Mucosa of descending colon (tissue), 3 donors: Measurements from ENCODE around the gene COQ9. TPM values are rescaled to one million over a fixed set of nuclear protein-coding genes. Genes with fewer than 3 reads are reported as not detected.

Source experiments
- ATAC-seq: fragments of 200-7000 bp; cut with Tn5 transposase; one replicate; pipeline ENCODE4 v1.9.1; 2020; ENCODE audit warnings: mild to moderate bottlenecking, moderate library complexity
- DNase-seq, 3 donors: peaks; one replicate each; pipeline ENCODE4 v3.0.0-alpha.2; 2020
- H3K36me3 ChIP-seq: fragments of 200-600 bp; one replicate; pipeline ENCODE4 v1.8.0; 2021; ENCODE audit warnings: low read depth, mild to moderate bottlenecking
- H3K4me1 ChIP-seq: fragments of 200-600 bp; one replicate; pipeline ENCODE4 v1.8.0; 2021; ENCODE audit warnings: low read depth, mild to moderate bottlenecking
- H3K4me3 ChIP-seq: fragments of 200-600 bp; one replicate; pipeline ENCODE4 v1.8.0; 2021; ENCODE audit warnings: mild to moderate bottlenecking
- H3K9me3 ChIP-seq: fragments of 200-600 bp; one replicate; pipeline ENCODE4 v1.8.0; 2021; ENCODE audit warnings: mild to moderate bottlenecking
- intact Hi-C, 2 donors: fragments of 100-400 bp; cut with DNase I in 1 of 2; cut with micrococcal nuclease in 1 of 2; formaldehyde crosslinking; loops; one replicate each; pipeline versions ENCODE4 v1.11.0 to v1.11.1; 2022; cut with DNase I, micrococcal nuclease
- total RNA-seq, 3 donors: library from RNA; stranded (reverse); fragmentation: NEBNext Ultra II Directional in 2 of 3; extraction: Animal tissue kit (Norgen Biotek cat#: 25700) in 2 of 3; gene quantifications; one replicate each; pipeline versions ENCODE4 v1.2.1 to v1.2.4, GENCODE V29; 2021 to 2023
- TF ChIP-seq, protein P1 (sequence below): fragments of 200-600 bp; IDR thresholded peaks from one replicate; pipeline ENCODE4 v1.8.0; 2022; ENCODE audit warnings: antibody characterized with exemption, mild to moderate bottlenecking
- donor health status: DM: no; HTN: no; CAD: no; lungs with moderate emphysema.
- donor health status: DM: no; HTN: no; CAD: no.
- donor health status: DM: no; HTN: yes; CAD: no.

Gene COQ9
- total RNA-seq, 3 donors from 2014 or later: 98.0 to 147 (median 109) TPM

DNA sequence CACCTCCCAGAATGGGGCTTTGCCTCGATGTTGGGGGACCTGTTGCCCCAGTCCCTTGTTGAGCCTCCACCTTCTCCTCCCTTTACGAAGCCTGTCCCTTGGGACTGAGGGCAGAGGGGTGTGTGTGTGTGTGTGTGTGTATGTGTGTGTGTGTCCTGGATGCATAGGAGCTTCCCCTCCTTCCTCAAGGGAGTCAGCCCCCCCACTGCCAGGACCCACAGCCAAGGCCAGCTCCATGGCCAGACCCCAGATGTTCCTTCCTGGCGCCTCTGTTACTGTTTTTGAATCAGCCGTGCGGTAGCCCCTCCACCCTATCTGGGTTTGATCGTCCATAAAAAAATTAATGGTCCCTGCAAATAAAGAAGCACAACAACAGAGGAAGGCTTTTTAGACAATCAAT, 56.7 kb downstream of the COQ9 start:
- Histone ChIP-seq H3K9me3 (no peaks in the 10 kb centered on the region), H3K4me3 (no peak overlapping the region), H3K4me1 (no peaks in the 10 kb centered on the region), H3K36me3 (no peaks in the 10 kb centered on the region)
- ATAC-seq (no peak), DNase-seq (no peak)
- TF ChIP-seq, protein P1, sequence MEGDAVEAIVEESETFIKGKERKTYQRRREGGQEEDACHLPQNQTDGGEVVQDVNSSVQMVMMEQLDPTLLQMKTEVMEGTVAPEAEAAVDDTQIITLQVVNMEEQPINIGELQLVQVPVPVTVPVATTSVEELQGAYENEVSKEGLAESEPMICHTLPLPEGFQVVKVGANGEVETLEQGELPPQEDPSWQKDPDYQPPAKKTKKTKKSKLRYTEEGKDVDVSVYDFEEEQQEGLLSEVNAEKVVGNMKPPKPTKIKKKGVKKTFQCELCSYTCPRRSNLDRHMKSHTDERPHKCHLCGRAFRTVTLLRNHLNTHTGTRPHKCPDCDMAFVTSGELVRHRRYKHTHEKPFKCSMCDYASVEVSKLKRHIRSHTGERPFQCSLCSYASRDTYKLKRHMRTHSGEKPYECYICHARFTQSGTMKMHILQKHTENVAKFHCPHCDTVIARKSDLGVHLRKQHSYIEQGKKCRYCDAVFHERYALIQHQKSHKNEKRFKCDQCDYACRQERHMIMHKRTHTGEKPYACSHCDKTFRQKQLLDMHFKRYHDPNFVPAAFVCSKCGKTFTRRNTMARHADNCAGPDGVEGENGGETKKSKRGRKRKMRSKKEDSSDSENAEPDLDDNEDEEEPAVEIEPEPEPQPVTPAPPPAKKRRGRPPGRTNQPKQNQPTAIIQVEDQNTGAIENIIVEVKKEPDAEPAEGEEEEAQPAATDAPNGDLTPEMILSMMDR: no peak
- intact Hi-C loops: no loop called here

DNA sequence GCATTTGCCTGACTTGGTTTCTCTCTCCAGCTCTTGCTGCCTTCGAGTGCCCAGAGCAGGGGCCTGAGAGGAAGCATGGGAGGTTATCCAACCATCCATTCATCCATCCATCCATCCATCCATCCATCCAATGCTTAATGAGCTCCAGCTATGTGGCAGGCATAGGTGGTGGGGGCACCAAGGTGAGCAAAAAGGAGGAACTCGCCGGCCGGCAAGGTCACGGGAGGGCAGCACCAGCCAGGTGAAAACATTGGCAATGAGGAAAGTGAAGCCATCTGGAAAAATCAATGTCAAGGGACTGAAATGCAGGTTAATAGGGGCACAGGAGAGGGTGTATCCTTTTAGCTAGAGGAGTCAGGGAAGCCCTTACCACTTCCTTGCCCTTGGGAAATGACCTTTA, 57.2 kb downstream of the COQ9 start:
- ATAC-seq (no peak), DNase-seq (no peak)
- H3K36me3 ChIP-seq: no peaks in the 10 kb centered on the region
- intact Hi-C loops: no loop called here
- H3K4me3 ChIP-seq: no peak overlapping the region
- no peaks in the 10 kb centered on the region for H3K4me1 ChIP-seq
- H3K9me3 ChIP-seq: no peaks in the 10 kb centered on the region
- TF ChIP-seq, protein P1: no peak

DNA sequence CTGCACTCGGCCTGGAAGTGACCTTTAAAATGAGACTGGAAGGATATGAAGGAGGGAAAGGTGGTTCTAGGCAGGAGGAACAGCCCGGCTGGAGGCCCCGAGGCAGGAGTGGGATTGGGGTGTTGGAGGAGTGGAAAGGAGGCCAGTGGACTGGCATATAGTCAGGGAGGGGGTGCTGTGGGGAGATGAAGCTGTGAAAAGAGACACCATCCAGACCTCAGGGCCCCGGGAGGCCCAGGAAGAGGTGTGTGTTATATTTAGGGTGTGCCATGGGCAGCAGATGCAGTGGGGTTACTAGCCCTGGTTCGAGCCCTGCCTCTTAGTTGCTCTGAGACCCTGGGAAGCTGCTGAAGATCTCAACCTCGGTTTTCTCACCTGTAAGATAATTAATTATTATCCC, 57.9 kb downstream of the COQ9 start:
- no peak for ATAC-seq
- Histone ChIP-seq H3K4me3 (no peak overlapping the region), H3K4me1 (no peaks in the 10 kb centered on the region), H3K36me3 (no peaks in the 10 kb centered on the region), H3K9me3 (no peaks in the 10 kb centered on the region)
- intact Hi-C loops: no loop called here
- no peak for DNase-seq
- TF ChIP-seq, protein P1: no peak

DNA sequence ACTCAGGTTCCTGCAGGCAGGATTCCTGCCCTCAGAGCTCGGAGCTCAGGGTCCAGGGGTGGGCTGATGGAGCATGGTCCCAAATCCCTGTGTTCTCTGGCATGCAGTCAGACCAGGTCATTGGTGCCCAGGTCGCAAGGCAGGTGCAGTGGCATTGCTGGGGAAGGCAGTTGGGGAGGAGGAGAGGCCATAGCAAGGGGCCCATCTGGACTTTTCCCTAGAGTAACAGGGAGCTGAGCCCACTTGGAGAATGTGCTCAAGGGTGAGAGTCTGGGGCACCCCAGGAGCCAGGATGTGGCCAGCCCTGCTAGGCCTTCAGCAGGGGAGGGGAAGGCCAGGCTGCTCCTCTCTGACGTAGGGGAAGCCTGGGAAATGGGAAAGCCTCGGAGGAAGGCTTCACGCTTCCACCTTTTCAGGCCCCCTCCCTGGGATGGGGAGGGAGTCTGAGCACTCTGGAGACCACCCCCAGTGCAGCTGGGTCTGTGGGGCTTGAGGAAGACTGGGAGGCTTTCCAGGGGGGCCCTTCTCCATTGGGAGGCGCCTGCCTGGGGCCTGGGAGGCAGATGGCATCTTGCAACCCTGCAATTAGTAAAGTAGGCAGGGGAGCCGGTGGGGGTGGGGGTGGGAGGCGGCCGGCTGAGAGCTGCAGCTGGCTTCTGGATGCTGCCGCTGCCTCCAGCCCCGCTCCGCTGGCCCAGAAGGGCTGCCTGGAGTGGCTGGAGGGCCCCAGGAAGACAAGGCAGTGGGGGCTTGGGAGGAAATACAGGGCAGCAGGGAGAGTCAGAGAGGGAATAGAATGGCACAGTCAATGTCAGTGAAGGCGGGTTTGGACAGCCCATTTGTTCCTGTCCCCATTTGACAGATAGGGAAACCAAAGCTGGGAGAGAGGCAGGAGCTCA, 60.1 kb downstream of the COQ9 start:
- TF ChIP-seq, protein P1: no peak
- ATAC-seq: no peak
- intact Hi-C loops: no loop called here
- Histone ChIP-seq H3K36me3 (no peaks in the 10 kb centered on the region), H3K4me1 (no peaks in the 10 kb centered on the region), H3K9me3 (no peaks in the 10 kb centered on the region), H3K4me3 (no peak overlapping the region)
- DNase-seq: no peak

DNA sequence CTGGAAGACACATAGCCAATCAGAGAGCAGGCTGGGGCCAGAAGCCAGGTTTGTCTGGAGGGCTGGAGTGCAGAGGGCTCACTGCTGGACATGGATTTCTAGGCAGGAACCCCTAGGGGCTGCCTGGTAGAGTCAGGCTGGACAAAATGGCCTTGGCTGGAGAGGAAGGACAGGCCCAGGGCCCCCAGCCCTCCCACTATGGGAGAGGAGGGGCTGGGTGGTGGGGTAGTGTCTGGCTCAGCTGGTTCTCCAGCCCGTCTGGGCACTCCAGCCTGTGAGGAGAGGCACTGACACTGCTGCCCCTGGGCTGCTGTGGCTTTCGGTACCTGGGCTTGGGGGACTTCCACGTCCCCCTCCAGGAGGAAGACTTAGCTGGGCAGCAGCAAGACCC, 60.8 kb downstream of the COQ9 start:
- TF ChIP-seq, protein P1: no peak
- Histone ChIP-seq H3K4me1 (no peaks in the 10 kb centered on the region), H3K4me3 (no peak overlapping the region), H3K9me3 (no peaks in the 10 kb centered on the region), H3K36me3 (no peaks in the 10 kb centered on the region)
- intact Hi-C loops: no loop called here
- DNase-seq: no peak
- no peak for ATAC-seq
